Adrenal gland (tissue), 5 donors: ENCODE data around the gene DDX49.

Experiments used
- POLR2A ChIP-seq, 2 donors: fragments of 450-650 bp; IDR thresholded peaks; one replicate each; pipeline ENCODE4 v1.6.1; 2017; ENCODE audit warnings: antibody characterized with exemption in 2 of 2, mild to moderate bottlenecking in 2 of 2, moderate library complexity in 1 of 2
- TF ChIP-seq, protein P1 (sequence below), 6 experiments: fragments of 450-650 bp in 4 of 6; fragments of 200-600 bp in 2 of 6; sonication (generic) in 1 of 6; IDR thresholded peaks; 1 replicate in 5 of 6; 2 replicates in 1 of 6; pipeline versions ENCODE4 v1.5.1 to v1.8.0; 2016 to 2021; ENCODE audit warnings: antibody characterized with exemption in 6 of 6, mild to moderate bottlenecking in 2 of 6, moderate library complexity in 1 of 6
- donor health status: DM: no; HTN: no; CAD: no.

- TF ChIP-seq, protein P1, sequence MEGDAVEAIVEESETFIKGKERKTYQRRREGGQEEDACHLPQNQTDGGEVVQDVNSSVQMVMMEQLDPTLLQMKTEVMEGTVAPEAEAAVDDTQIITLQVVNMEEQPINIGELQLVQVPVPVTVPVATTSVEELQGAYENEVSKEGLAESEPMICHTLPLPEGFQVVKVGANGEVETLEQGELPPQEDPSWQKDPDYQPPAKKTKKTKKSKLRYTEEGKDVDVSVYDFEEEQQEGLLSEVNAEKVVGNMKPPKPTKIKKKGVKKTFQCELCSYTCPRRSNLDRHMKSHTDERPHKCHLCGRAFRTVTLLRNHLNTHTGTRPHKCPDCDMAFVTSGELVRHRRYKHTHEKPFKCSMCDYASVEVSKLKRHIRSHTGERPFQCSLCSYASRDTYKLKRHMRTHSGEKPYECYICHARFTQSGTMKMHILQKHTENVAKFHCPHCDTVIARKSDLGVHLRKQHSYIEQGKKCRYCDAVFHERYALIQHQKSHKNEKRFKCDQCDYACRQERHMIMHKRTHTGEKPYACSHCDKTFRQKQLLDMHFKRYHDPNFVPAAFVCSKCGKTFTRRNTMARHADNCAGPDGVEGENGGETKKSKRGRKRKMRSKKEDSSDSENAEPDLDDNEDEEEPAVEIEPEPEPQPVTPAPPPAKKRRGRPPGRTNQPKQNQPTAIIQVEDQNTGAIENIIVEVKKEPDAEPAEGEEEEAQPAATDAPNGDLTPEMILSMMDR (IDR thresholded peaks at IDR 0.05) = no peak
- no peak for TF ChIP-seq POLR2A (IDR thresholded peaks at IDR 0.05)
These were observed 9.8 kb downstream of the DDX49 start for GRCh38 chr19:18929311-18929710.
